Measurements from ENCODE around the gene C1orf105. TPM values are rescaled to one million over a fixed set of nuclear protein-coding genes. Genes with fewer than 3 reads are reported as not detected.

Gene C1orf105
- total and polyA plus RNA-seq, 2 experiments from 2014 or later = 0.23 to 2.2 TPM

DNA sequence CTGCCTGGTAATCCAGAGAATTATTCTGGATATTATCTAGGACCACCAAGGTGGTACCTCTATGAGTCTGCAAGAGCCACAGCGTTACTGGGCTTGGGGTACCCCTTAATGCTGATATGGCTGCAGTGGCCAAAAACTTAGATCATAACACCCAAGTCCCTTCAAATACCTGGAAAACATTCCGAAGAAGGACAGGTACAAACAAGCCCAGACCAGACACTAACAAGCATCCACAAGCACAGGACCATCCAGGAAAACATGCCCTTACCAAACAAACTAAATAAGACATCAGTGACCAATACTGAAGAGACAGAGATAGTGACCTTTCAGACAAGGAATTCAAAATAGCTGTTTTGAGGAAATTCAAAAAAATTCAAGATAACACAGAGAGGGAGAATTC is 2.9 kb downstream of the C1orf105 start:
- Histone ChIP-seq H3K36me3 (replicated peaks; ENCODE audit: insufficient read depth, low read depth) (no peaks in the 10 kb centered on the region), H3K4me1 (ENCODE audit: insufficient read depth) (peaks cover 3% of the 10 kb centered on the region), H3K9me3 (ENCODE audit: low read depth) (no peaks in the 10 kb centered on the region), H3K9me2 (replicated peaks; ENCODE audit: insufficient read depth) (no peaks in the 10 kb centered on the region), H3K4me3 (no peak overlapping the region), H4K20me1 (ENCODE audit: insufficient read depth, poor library complexity, severe bottlenecking) (no peaks in the 10 kb centered on the region), H3K4me2 (no peak overlapping the region), H3K79me2 (peaks cover 8% of the 10 kb centered on the region), H2AFZ (no peak overlapping the region), H3K27me3 (no peaks in the 10 kb centered on the region), H3K27ac (no peak overlapping the region)
- no peak for DNase-seq (ENCODE audit: low spot score)
- TF ChIP-seq, protein P1, sequence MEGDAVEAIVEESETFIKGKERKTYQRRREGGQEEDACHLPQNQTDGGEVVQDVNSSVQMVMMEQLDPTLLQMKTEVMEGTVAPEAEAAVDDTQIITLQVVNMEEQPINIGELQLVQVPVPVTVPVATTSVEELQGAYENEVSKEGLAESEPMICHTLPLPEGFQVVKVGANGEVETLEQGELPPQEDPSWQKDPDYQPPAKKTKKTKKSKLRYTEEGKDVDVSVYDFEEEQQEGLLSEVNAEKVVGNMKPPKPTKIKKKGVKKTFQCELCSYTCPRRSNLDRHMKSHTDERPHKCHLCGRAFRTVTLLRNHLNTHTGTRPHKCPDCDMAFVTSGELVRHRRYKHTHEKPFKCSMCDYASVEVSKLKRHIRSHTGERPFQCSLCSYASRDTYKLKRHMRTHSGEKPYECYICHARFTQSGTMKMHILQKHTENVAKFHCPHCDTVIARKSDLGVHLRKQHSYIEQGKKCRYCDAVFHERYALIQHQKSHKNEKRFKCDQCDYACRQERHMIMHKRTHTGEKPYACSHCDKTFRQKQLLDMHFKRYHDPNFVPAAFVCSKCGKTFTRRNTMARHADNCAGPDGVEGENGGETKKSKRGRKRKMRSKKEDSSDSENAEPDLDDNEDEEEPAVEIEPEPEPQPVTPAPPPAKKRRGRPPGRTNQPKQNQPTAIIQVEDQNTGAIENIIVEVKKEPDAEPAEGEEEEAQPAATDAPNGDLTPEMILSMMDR (IDR thresholded peaks at IDR 0.05; ENCODE audit: poor library complexity) = no peak
- no peak for TF ChIP-seq EZH2phosphoT487 (IDR thresholded peaks at IDR 0.05; ENCODE audit: low read depth, severe bottlenecking, unreplicated experiment)
- no peak for TF ChIP-seq EZH2 (IDR thresholded peaks at IDR 0.05; ENCODE audit: borderline replicate concordance)
- 97% methylated on average over 2 of the region's 2 CpGs for WGBS (ENCODE audit: low lambda C conversion rate, missing lambda C conversion rate)

DNA sequence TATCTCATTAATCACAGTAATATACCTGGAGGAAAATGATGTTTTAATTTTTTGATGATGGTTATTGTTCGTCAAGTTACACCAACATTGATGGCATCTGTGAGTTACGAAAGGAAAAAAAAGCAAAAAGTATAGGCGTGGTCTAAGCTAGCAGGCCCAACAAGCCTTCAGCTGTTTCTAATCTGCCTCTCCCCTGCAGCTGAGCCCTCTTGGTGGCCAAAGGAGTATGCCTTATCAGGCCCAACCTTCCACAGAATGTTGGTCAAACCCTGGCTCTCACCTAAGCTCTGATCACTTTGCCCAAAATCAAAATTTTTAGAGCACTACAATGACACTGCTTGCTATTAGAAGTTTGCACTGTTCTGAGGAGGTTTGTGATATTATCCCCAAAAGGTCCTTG is 4.9 kb downstream of the C1orf105 start:
- Histone ChIP-seq H3K4me1 (ENCODE audit: insufficient read depth) (peaks cover 3% of the 10 kb centered on the region), H3K9me3 (ENCODE audit: low read depth) (no peaks in the 10 kb centered on the region), H4K20me1 (ENCODE audit: insufficient read depth, poor library complexity, severe bottlenecking) (no peaks in the 10 kb centered on the region), H3K36me3 (replicated peaks; ENCODE audit: insufficient read depth, low read depth) (no peaks in the 10 kb centered on the region), H3K27me3 (no peaks in the 10 kb centered on the region), H3K4me2 (no peak overlapping the region), H3K79me2 (peaks cover 5% of the 10 kb centered on the region), H3K9me2 (replicated peaks; ENCODE audit: insufficient read depth) (no peaks in the 10 kb centered on the region), H3K27ac (no peak overlapping the region), H3K4me3 (no peak overlapping the region), H2AFZ (no peak overlapping the region)
- no peak for DNase-seq (ENCODE audit: low spot score)
- TF ChIP-seq EZH2 (IDR thresholded peaks at IDR 0.05; ENCODE audit: borderline replicate concordance) (no peak), EZH2phosphoT487 (IDR thresholded peaks at IDR 0.05; ENCODE audit: low read depth, severe bottlenecking, unreplicated experiment) (no peak)
- TF ChIP-seq, protein P1 (IDR thresholded peaks at IDR 0.05; ENCODE audit: poor library complexity) = no peak
- WGBS (ENCODE audit: low lambda C conversion rate, missing lambda C conversion rate) = 97% methylated on average over 3 of the region's 3 CpGs

DNA sequence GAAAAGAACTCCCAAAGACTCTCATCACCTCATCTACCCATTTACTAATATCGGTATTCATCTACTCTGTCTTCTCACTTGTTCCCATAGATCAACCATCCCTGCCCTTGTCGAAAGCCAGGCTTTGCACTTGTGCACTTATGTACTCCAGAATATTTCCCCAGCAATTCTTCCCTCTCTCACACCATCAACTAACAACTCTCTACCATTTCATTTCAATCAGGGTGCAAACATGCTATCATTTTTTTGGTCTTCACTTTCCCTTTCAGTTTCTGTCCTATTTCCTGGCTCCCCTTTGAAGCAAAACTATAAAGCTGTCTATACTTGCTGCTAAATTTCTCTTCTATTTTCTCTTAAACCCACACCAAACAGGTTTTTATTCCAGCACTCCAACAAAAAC is 6.7 kb downstream of the C1orf105 start:
- no peak for TF ChIP-seq EZH2 (IDR thresholded peaks at IDR 0.05; ENCODE audit: borderline replicate concordance)
- TF ChIP-seq, protein P1 (IDR thresholded peaks at IDR 0.05; ENCODE audit: poor library complexity) = no peak
- no peak for TF ChIP-seq EZH2phosphoT487 (IDR thresholded peaks at IDR 0.05; ENCODE audit: low read depth, severe bottlenecking, unreplicated experiment)
- no peak overlapping the region for H3K4me3 ChIP-seq
- H3K9me3 ChIP-seq (ENCODE audit: low read depth) = no peaks in the 10 kb centered on the region
- H3K4me1 ChIP-seq (ENCODE audit: insufficient read depth) = peaks cover 9% of the 10 kb centered on the region
- no peaks in the 10 kb centered on the region for H3K27me3 ChIP-seq
- H3K4me2 ChIP-seq = no peak overlapping the region
- H4K20me1 ChIP-seq (ENCODE audit: insufficient read depth, poor library complexity, severe bottlenecking) = no peaks in the 10 kb centered on the region
- no peaks in the 10 kb centered on the region for H3K9me2 ChIP-seq (replicated peaks; ENCODE audit: insufficient read depth)
- no peaks in the 10 kb centered on the region for H3K36me3 ChIP-seq (replicated peaks; ENCODE audit: insufficient read depth, low read depth)
- WGBS (ENCODE audit: low lambda C conversion rate, missing lambda C conversion rate) = 92% methylated on average over 2 of the region's 2 CpGs
- H3K27ac ChIP-seq = no peak overlapping the region
- DNase-seq (ENCODE audit: low spot score) = no peak
- H2AFZ ChIP-seq = no peak overlapping the region
- peaks cover 5% of the 10 kb centered on the region for H3K79me2 ChIP-seq
